HTERT RPE-1 (cell line): ENCODE data around the gene TIPIN.
"Not testable (repeated sequence)": the region's sequence is repeated elsewhere in the genome, so short reads cannot be mapped to it uniquely, and the experiment has no call there.

Experiments used
- in situ Hi-C: fragments of 300-500 bp; cut with MboI; formaldehyde crosslinking; loops from 4 replicates; pipeline ENCODE4 v1.14.3; 2020; ENCODE audit warnings: low sequenced_read_pairs

TIPIN gene

GRCh38 chr15:66356359-66357236, at the start of gene TIPIN:
TIPIN (minus strand) TSS chr15:66356685; CDS start chr15:66352947, 3,738 bp downstream.
- in situ Hi-C loops: no loop called here

- in situ Hi-C loops: no loop called here
Observed at GRCh38 chr15:66405615-66406014, 49.1 kb upstream of the TIPIN start.

- in situ Hi-C loops: no loop called here
Observed at GRCh38 chr15:66405007-66405406, 48.5 kb upstream of the TIPIN start.

- in situ Hi-C loops: no loop called here
Observed at GRCh38 chr15:66404532-66404931, 48.0 kb upstream of the TIPIN start.

- in situ Hi-C loops: no loop called here
Observed at GRCh38 chr15:66404122-66404521, 47.6 kb upstream of the TIPIN start.

- in situ Hi-C loops: no loop called here
Observed at GRCh38 chr15:66403323-66403722, 46.8 kb upstream of the TIPIN start.

- in situ Hi-C loops: no loop called here
Observed at GRCh38 chr15:66402761-66403284, 46.3 kb upstream of the TIPIN start.

GRCh38 chr15:66401130-66402021, 44.9 kb upstream of the TIPIN start:
- in situ Hi-C loops: no loop called here

GRCh38 chr15:66400351-66400774, 43.9 kb upstream of the TIPIN start:
- in situ Hi-C loops: no loop called here

GRCh38 chr15:66399276-66399675, 42.8 kb upstream of the TIPIN start:
- in situ Hi-C loops: no loop called here

GRCh38 chr15:66394915-66395314, 38.4 kb upstream of the TIPIN start:
- in situ Hi-C loops: no loop called here

- in situ Hi-C loops: no loop called here
Observed at GRCh38 chr15:66394472-66394871, 38.0 kb upstream of the TIPIN start.

GRCh38 chr15:66393037-66393436, 36.6 kb upstream of the TIPIN start:
- in situ Hi-C loops: not testable (repeated sequence)

- in situ Hi-C loops: no loop called here
Observed at GRCh38 chr15:66390678-66391077, 34.2 kb upstream of the TIPIN start.

GRCh38 chr15:66389859-66390381, 33.4 kb upstream of the TIPIN start:
- in situ Hi-C loops: no loop called here

- in situ Hi-C loops: no loop called here
Observed at GRCh38 chr15:66389098-66389858, 32.8 kb upstream of the TIPIN start.

GRCh38 chr15:66388576-66388975, 32.1 kb upstream of the TIPIN start:
- in situ Hi-C loops: no loop called here

GRCh38 chr15:66388043-66388363, 31.5 kb upstream of the TIPIN start:
- in situ Hi-C loops: no loop called here

GRCh38 chr15:66387163-66388042, 30.9 kb upstream of the TIPIN start:
- in situ Hi-C loops: no loop called here
